ENCODE data around the gene SMIM3.
"Not testable (repeated sequence)": the region's sequence is repeated elsewhere in the genome, so short reads cannot be mapped to it uniquely, and the experiment has no call there.

Gene SMIM3

GRCh38 chr5:150778517-150779396 is at the start of gene SMIM3:
SMIM3 (plus strand) TSS chr5:150778757; CDS start chr5:150795441, 16,684 bp downstream.
- Histone ChIP-seq H3K9ac (ENCODE audit: low read depth, low read length) (peak within 1 kb of the TSS; percentile 91), H3K27ac (ENCODE audit: low read length) (peak within 1 kb of the TSS; percentile 5), H3K27me3 (ENCODE audit: insufficient read depth, low read length) (peaks cover 47% of the 10 kb centered on the region), H3K4me3 (ENCODE audit: low read length) (peak within 1 kb of the TSS; percentile 90), H3K9me3 (ENCODE audit: insufficient read depth, low read depth, low read length) (no peaks in the 10 kb centered on the region), H3K4me1 (ENCODE audit: insufficient read depth, low read length) (peaks cover 36% of the 10 kb centered on the region), H3K36me3 (ENCODE audit: insufficient read depth, low read depth, low read length) (no peaks in the 10 kb centered on the region; the same call in 1 of the 2 replicates)

DNA sequence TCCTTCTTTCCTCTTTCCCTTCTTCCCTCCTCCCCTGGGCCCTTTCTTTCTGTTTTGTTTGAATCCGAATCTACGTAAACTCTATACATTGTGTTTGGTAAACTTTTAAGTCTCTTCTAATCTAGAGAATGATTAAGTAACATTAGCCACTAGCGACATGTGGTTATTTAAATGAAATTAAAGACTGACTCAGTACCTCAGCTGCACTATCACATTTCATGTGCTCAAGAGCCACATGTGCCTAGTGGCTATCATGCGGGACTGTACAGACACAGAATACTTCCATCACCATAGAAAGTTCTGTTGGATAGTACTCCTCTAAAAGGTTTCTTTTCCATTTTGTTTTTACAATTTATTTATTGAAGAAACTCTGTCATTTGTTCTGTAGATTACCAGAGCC is 48.7 kb upstream of the SMIM3 start:
- H3K9ac ChIP-seq (ENCODE audit: low read depth, low read length), result no peak overlapping the region
- no peaks in the 10 kb centered on the region for H3K9me3 ChIP-seq (ENCODE audit: insufficient read depth, low read depth, low read length)
- H3K27me3 ChIP-seq (ENCODE audit: insufficient read depth, low read length), result no peaks in the 10 kb centered on the region
- peaks cover 69% of the 10 kb centered on the region for H3K36me3 ChIP-seq (ENCODE audit: insufficient read depth, low read depth, low read length)
- no peaks in the 10 kb centered on the region for H3K4me1 ChIP-seq (ENCODE audit: insufficient read depth, low read length)
- H3K4me3 ChIP-seq (ENCODE audit: low read length), result no peak overlapping the region
- no peak overlapping the region for H3K27ac ChIP-seq (ENCODE audit: low read length)

DNA sequence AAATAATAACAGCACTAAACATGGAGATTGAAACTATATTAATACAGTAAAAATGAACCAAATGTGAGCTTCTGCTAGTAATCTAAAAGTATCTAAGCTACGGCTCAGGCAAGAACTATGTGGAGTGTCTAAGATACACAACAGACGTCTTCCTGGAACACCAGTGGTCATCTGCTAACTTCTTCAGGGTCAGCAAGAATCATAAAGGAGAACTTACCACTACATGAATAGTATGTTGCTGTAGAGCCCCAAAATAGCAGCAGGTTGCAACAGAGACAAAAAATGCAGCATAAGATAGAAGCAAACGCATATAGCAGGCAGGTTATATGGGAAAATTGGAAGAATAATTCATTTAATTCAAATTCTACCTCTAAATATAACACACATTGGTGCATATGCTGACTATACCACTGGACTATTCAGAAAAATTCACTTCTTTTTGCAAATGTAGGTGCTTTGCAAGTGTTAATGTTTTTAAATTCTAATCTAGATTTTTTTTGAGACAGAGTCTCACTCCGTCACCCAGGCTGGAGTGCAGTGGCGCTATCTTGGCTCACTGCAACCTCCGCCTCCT is 46.8 kb upstream of the SMIM3 start:
- Histone ChIP-seq H3K9ac (ENCODE audit: low read depth, low read length) (no peak overlapping the region), H3K9me3 (ENCODE audit: insufficient read depth, low read depth, low read length) (peaks cover 8% of the 10 kb centered on the region; the same call in 1 of the 2 replicates), H3K4me3 (ENCODE audit: low read length) (no peak overlapping the region), H3K4me1 (ENCODE audit: insufficient read depth, low read length) (no peaks in the 10 kb centered on the region), H3K27ac (ENCODE audit: low read length) (no peak overlapping the region), H3K36me3 (ENCODE audit: insufficient read depth, low read depth, low read length) (peaks cover 63% of the 10 kb centered on the region), H3K27me3 (ENCODE audit: insufficient read depth, low read length) (no peaks in the 10 kb centered on the region)

GRCh38 chr5:150734579-150735384 is 43.8 kb upstream of the SMIM3 start:
- Histone ChIP-seq H3K9me3 (ENCODE audit: insufficient read depth, low read depth, low read length) (peaks cover 8% of the 10 kb centered on the region; the same call in 1 of the 2 replicates), H3K27me3 (ENCODE audit: insufficient read depth, low read length) (no peaks in the 10 kb centered on the region), H3K27ac (ENCODE audit: low read length) (no peak overlapping the region), H3K9ac (ENCODE audit: low read depth, low read length) (no peak overlapping the region), H3K36me3 (ENCODE audit: insufficient read depth, low read depth, low read length) (peaks cover 42% of the 10 kb centered on the region), H3K4me3 (ENCODE audit: low read length) (no peak overlapping the region), H3K4me1 (ENCODE audit: insufficient read depth, low read length) (peaks cover 10% of the 10 kb centered on the region; the same call in 1 of the 2 replicates)

GRCh38 chr5:150738862-150739261 is 39.7 kb upstream of the SMIM3 start:
- no peak overlapping the region for H3K9ac ChIP-seq (ENCODE audit: low read depth, low read length)
- H3K27me3 ChIP-seq (ENCODE audit: insufficient read depth, low read length), result no peaks in the 10 kb centered on the region
- H3K36me3 ChIP-seq (ENCODE audit: insufficient read depth, low read depth, low read length), result peaks cover 21% of the 10 kb centered on the region
- H3K4me1 ChIP-seq (ENCODE audit: insufficient read depth, low read length), result peaks cover 10% of the 10 kb centered on the region; the same call in 1 of the 2 replicates
- no peak overlapping the region for H3K4me3 ChIP-seq (ENCODE audit: low read length)
- peaks cover 11% of the 10 kb centered on the region; the same call in 1 of the 2 replicates for H3K9me3 ChIP-seq (ENCODE audit: insufficient read depth, low read depth, low read length)
- H3K27ac ChIP-seq (ENCODE audit: low read length), result no peak overlapping the region

- H3K9me3 ChIP-seq (ENCODE audit: insufficient read depth, low read depth, low read length), result peaks cover 11% of the 10 kb centered on the region; the same call in 1 of the 2 replicates
- peaks cover 10% of the 10 kb centered on the region; the same call in 1 of the 2 replicates for H3K4me1 ChIP-seq (ENCODE audit: insufficient read depth, low read length)
- H3K27me3 ChIP-seq (ENCODE audit: insufficient read depth, low read length), result no peaks in the 10 kb centered on the region
- peaks cover 16% of the 10 kb centered on the region for H3K36me3 ChIP-seq (ENCODE audit: insufficient read depth, low read depth, low read length)
- no peak overlapping the region for H3K27ac ChIP-seq (ENCODE audit: low read length)
- H3K4me3 ChIP-seq (ENCODE audit: low read length), result no peak overlapping the region
- no peak overlapping the region for H3K9ac ChIP-seq (ENCODE audit: low read depth, low read length)
These were observed 37.6 kb upstream of the SMIM3 start for GRCh38 chr5:150740992-150741391.

GRCh38 chr5:150742455-150743141 is 36.0 kb upstream of the SMIM3 start:
- H3K4me1 ChIP-seq (ENCODE audit: insufficient read depth, low read length); H3K27ac ChIP-seq (ENCODE audit: low read length); H3K9me3 ChIP-seq (ENCODE audit: insufficient read depth, low read depth, low read length); H3K9ac ChIP-seq (ENCODE audit: low read depth, low read length); H3K27me3 ChIP-seq (ENCODE audit: insufficient read depth, low read length); H3K4me3 ChIP-seq (ENCODE audit: low read length): not testable (repeated sequence)
- H3K36me3 ChIP-seq (ENCODE audit: insufficient read depth, low read depth, low read length), result peaks cover 16% of the 10 kb centered on the region

DNA sequence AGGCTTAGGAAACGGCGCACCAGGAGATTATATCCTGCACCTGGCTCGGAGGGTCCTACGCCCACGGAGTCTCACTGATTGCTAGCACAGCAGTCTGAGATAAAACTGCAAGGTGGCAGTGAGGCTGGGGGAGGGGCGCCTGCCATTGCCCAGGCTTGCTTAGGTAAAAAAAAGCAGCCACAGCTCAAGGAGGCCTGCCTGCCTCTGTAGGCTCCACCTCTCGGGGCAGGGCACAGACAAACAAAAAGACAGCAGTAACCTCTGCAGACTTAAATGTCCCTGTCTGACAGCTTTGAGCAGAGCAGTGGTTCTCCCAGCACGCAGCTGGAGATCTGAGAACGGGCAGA is 35.4 kb upstream of the SMIM3 start:
- not testable (repeated sequence) for H3K9ac ChIP-seq (ENCODE audit: low read depth, low read length); H3K4me3 ChIP-seq (ENCODE audit: low read length); H3K27ac ChIP-seq (ENCODE audit: low read length)

GRCh38 chr5:150750469-150750868 is 28.1 kb upstream of the SMIM3 start:
- no peaks in the 10 kb centered on the region for H3K27me3 ChIP-seq (ENCODE audit: insufficient read depth, low read length)
- H3K9ac ChIP-seq (ENCODE audit: low read depth, low read length), result no peak overlapping the region
- H3K4me1 ChIP-seq (ENCODE audit: insufficient read depth, low read length), result no peaks in the 10 kb centered on the region
- H3K27ac ChIP-seq (ENCODE audit: low read length), result no peak overlapping the region
- H3K4me3 ChIP-seq (ENCODE audit: low read length), result no peak overlapping the region
- H3K9me3 ChIP-seq (ENCODE audit: insufficient read depth, low read depth, low read length), result no peaks in the 10 kb centered on the region
- H3K36me3 ChIP-seq (ENCODE audit: insufficient read depth, low read depth, low read length), result peaks cover 52% of the 10 kb centered on the region

More for the DNA sequence above, 35.4 kb upstream of the SMIM3 start:
- H3K27me3 ChIP-seq (ENCODE audit: insufficient read depth, low read length); H3K4me1 ChIP-seq (ENCODE audit: insufficient read depth, low read length); H3K9me3 ChIP-seq (ENCODE audit: insufficient read depth, low read depth, low read length): not testable (repeated sequence)
- peaks cover 16% of the 10 kb centered on the region for H3K36me3 ChIP-seq (ENCODE audit: insufficient read depth, low read depth, low read length)

DNA sequence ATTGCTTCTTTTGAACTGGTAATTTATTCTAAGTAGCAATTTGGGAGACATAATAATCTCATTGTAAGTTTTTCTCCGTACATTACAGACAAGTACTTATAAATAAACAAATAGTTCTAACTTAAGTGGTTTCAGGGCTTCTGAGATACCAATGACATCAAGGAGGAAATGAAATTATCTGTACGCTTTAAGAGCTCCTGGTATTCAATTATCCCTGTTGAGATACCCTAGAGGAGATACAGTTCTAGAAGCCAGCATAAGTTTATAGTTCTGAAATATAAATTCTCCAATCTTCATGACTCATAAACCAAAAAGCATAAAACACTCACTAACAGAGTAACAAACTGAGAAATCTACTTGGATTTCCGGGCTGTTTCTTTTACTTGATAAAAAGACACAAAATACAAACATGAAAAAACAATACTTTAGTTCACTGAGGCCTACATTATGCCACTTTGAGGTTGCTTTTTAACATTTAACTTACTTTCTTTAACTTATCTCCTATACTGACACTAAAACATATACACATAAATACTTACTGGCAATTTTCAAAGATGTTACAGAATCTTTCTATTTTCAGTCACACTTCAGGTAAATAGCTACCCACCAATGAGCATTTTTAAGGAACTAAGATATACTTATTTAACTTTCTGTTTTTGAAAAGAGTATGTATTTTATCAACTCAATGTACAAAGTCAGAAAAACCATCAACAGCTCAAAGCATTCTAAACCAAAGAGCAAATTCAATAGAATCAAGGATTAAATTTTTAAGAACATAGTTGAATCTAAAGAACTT is 27.3 kb upstream of the SMIM3 start:
- Histone ChIP-seq H3K9ac (ENCODE audit: low read depth, low read length) (no peak overlapping the region), H3K27me3 (ENCODE audit: insufficient read depth, low read length) (no peaks in the 10 kb centered on the region), H3K36me3 (ENCODE audit: insufficient read depth, low read depth, low read length) (peaks cover 59% of the 10 kb centered on the region), H3K4me1 (ENCODE audit: insufficient read depth, low read length) (no peaks in the 10 kb centered on the region), H3K4me3 (ENCODE audit: low read length) (no peak overlapping the region), H3K9me3 (ENCODE audit: insufficient read depth, low read depth, low read length) (no peaks in the 10 kb centered on the region), H3K27ac (ENCODE audit: low read length) (no peak overlapping the region)

Data from iPS-20b (cell line).